B cell (primary cell): ENCODE measurements around the gene SPSB1. TPM values are rescaled to one million over a fixed set of nuclear protein-coding genes. Genes with fewer than 3 reads are reported as not detected.
A peak's percentile ranks its signal among the peaks of the same experiment; 100 is the strongest.

Experiments
- ATAC-seq: fragments of 200-7000 bp; cut with Tn5 transposase; one replicate; pipeline ENCODE4 v1.10.0; 2021; ENCODE audit warnings: low read depth, mild to moderate bottlenecking, moderate number of reproducible peaks, moderate library complexity
- CTCF ChIA-PET: fragments of 350-600 bp; sonication (Branson Sonifier 250); formaldehyde crosslinking; loops from one replicate; lab custom pipeline; 2021; ENCODE audit warnings: antibody characterized with exemption, inconsistent platforms; lab: Charles Lee
- POLR2A ChIA-PET: fragments of 350-600 bp; sonication (Branson Sonifier 250); formaldehyde crosslinking; loops from one replicate; lab custom pipeline; 2021; ENCODE audit warnings: antibody characterized with exemption; lab: Charles Lee
- DNase-seq: peaks from one replicate; pipeline ENCODE4 v3.0.0; 2013
- H2AFZ ChIP-seq: 2 replicates; pipeline ENCODE4 v1.6.1; 2012; ENCODE audit warnings: mild to moderate bottlenecking, low read depth, low read length; ENCODE audit not compliant: insufficient read depth, poor library complexity, severe bottlenecking
- H3K27ac ChIP-seq, 2 donors: 1 replicate in 1 of 2; 2 replicates in 1 of 2; pipeline ENCODE4 v1.5.1; 2012 to 2013; ENCODE audit warnings: low read length in 2 of 2, mild to moderate bottlenecking in 2 of 2, moderate library complexity in 1 of 2
- H3K27me3 ChIP-seq, 4 experiments: fragments of 200-600 bp in 1 of 4; sonication (generic) in 1 of 4; replicated peaks in 1 of 4; 1 replicate in 2 of 4; 2 replicates in 2 of 4; pipeline versions ENCODE4 v1.6.1 to v1.7.0; 2013 to 2016; ENCODE audit warnings: low read length in 3 of 4, mild to moderate bottlenecking in 2 of 4, mixed read lengths in 1 of 4, moderate library complexity in 1 of 4; ENCODE audit not compliant: insufficient read depth in 4 of 4, control insufficient read depth in 3 of 4; ENCODE audit errors: control extremely low read depth in 1 of 4
- H3K36me3 ChIP-seq, 2 experiments: replicated peaks in 1 of 2; 1 replicate in 1 of 2; 2 replicates in 1 of 2; pipeline versions ENCODE4 v1.6.1 to v1.7.1; 2013; ENCODE audit warnings: low read length in 1 of 2; ENCODE audit not compliant: insufficient read depth in 2 of 2, control insufficient read depth in 1 of 2; ENCODE audit errors: control extremely low read depth in 1 of 2, extremely low read depth in 1 of 2
- H3K4me1 ChIP-seq, 2 donors: fragments of 200-600 bp in 1 of 2; sonication (generic) in 1 of 2; 1 replicate in 1 of 2; 2 replicates in 1 of 2; pipeline versions ENCODE4 v1.5.1 to v1.6.1; 2013 to 2017; ENCODE audit warnings: low read length in 2 of 2; ENCODE audit not compliant: control insufficient read depth in 2 of 2, insufficient read depth in 2 of 2
- H3K4me2 ChIP-seq: replicated peaks from 2 replicates; pipeline ENCODE3; 2012; ENCODE audit warnings: mild to moderate bottlenecking, low read depth, low read length; ENCODE audit not compliant: poor library complexity, severe bottlenecking
- H3K4me3 ChIP-seq, 5 experiments: fragments of 200-600 bp in 1 of 5; sonication (generic) in 1 of 5; 1 replicate in 3 of 5; 2 replicates in 2 of 5; pipeline versions ENCODE4 v1.5.1 to v1.7.0; 2011 to 2016; ENCODE audit warnings: low read length in 4 of 5, mild to moderate bottlenecking in 4 of 5, low read depth in 2 of 5, control low read depth in 1 of 5, moderate library complexity in 1 of 5; ENCODE audit not compliant: insufficient read depth in 1 of 5; ENCODE audit errors: control extremely low read depth in 1 of 5, extremely low read depth in 1 of 5
- H3K79me2 ChIP-seq: fragments of 200-600 bp; sonication (generic); one replicate; pipeline ENCODE4 v1.6.0; 2016; ENCODE audit warnings: low read length; ENCODE audit not compliant: control insufficient read depth, insufficient read depth
- H3K9ac ChIP-seq: fragments of 200-600 bp; sonication (generic); 2 replicates; pipeline ENCODE4 v1.6.1; 2017; ENCODE audit warnings: mild to moderate bottlenecking, low read length, moderate library complexity
- H3K9me3 ChIP-seq, 3 donors: one replicate each; pipeline versions ENCODE4 v1.6.1 to v1.7.1; 2013; ENCODE audit warnings: low read length in 2 of 3; ENCODE audit not compliant: control insufficient read depth in 2 of 3, insufficient read depth in 1 of 3; ENCODE audit errors: control extremely low read depth in 1 of 3
- H4K20me1 ChIP-seq: 2 replicates; pipeline ENCODE4 v1.6.0; 2012; ENCODE audit warnings: mild to moderate bottlenecking, low read length; ENCODE audit not compliant: insufficient read depth, control insufficient read depth, poor library complexity, severe bottlenecking
- H3K27ac Mint-ChIP-seq: one replicate; pipeline ENCODE4 v1.8.0; 2021; ENCODE audit warnings: mixed read lengths
- H3K27me3 Mint-ChIP-seq: one replicate; pipeline ENCODE4 v1.8.0; 2021; ENCODE audit warnings: mixed read lengths
- H3K4me1 Mint-ChIP-seq: one replicate; pipeline ENCODE4 v1.8.0; 2021; ENCODE audit warnings: mixed read lengths
- H3K4me3 Mint-ChIP-seq: one replicate; pipeline ENCODE4 v1.8.0; 2021; ENCODE audit warnings: mixed read lengths
- H3K9me3 Mint-ChIP-seq: one replicate; pipeline ENCODE4 v1.8.0; 2022; ENCODE audit warnings: mixed read lengths; ENCODE audit not compliant: insufficient read depth
- CTCF ChIP-seq: fragments of 200-600 bp; IDR thresholded peaks from one replicate; pipeline ENCODE4 v1.8.0; 2022; ENCODE audit warnings: antibody characterized with exemption, mild to moderate bottlenecking
- EZH2 ChIP-seq: IDR thresholded peaks from 2 replicates; pipeline ENCODE4 v1.6.1; 2012; ENCODE audit warnings: borderline replicate concordance, low read depth, mild to moderate bottlenecking, moderate library complexity, low read length; ENCODE audit not compliant: insufficient read depth, poor library complexity, severe bottlenecking
- WGBS: methylation state at CpG from one replicate; pipeline ENCODE4 v1.1.5; 2013; ENCODE audit warnings: missing lambda C conversion rate; ENCODE audit not compliant: insufficient coverage; 5-methylcytosine and 5-hydroxymethylcytosine counted together
- intact Hi-C: fragments of 100-400 bp; cut with micrococcal nuclease; formaldehyde crosslinking; loops from one replicate; pipeline ENCODE4 v1.10.0; 2022
- polyA plus RNA-seq: library from polyadenylated mRNA; depleted of rRNA; stranded (reverse); fragments of >200 nt; gene quantifications from 2 replicates; pipeline ENCODE4 v1.2.3, GENCODE V29; 2012
- total RNA-seq, 2 donors: library from RNA; stranded (reverse); fragments of 120-200 nt in 1 of 2; gene quantifications; 1 replicate in 1 of 2; 2 replicates in 1 of 2; pipeline versions ENCODE4 v1.2.3 to v1.2.4, GENCODE V29; 2013 to 2022

SPSB1 gene
- total and polyA plus RNA-seq, 2 donors (not counting 1 experiment from before 2014, with no cell fraction given): 1.7 to 9.4 TPM

- peak overlapping the region; percentile 7 for H2AFZ ChIP-seq
- Mint-ChIP-seq H3K4me1 (peaks cover 37% of the 10 kb centered on the region), H3K4me3 (peak overlapping the region; percentile 13), H3K27ac (peak overlapping the region; percentile 69), H3K27me3 (no peaks in the 10 kb centered on the region), H3K9me3 (no peaks in the 10 kb centered on the region)
- H3K4me1 ChIP-seq: peaks cover 29 to 45% of the 10 kb centered on the region in 2 donors
- no peaks in the 10 kb centered on the region for H3K79me2 ChIP-seq
- DNase-seq (peak; percentile 48), ATAC-seq (peak; percentile 29)
- H3K9ac ChIP-seq: no peak overlapping the region
- ChIA-PET POLR2A (interaction anchor here (0.6 to 1.2 kb wide), 3 partner anchors 8 to 121 kb away, joined by 3 to 10 read pairs (median 7); no protein-coding TSS in a partner anchor), CTCF (interaction anchor here (0.7 to 1.2 kb wide), 3 partner anchors 16 to 379 kb away, joined by 3 to 4 read pairs (median 3); no protein-coding TSS in a partner anchor)
- H3K4me2 ChIP-seq: no peak overlapping the region
- WGBS: 10% methylated on average over 4 of the region's 7 CpGs
- H3K9me3 ChIP-seq: no peaks in the 10 kb centered on the region
- intact Hi-C loops: loop anchor here (5.0 kb wide), 2 partner anchors 119 to 216 kb away; partner anchors contain the start of gene SPSB1
- TF ChIP-seq EZH2 (no peak), CTCF (no peak)
- H3K27me3 ChIP-seq: no peaks in the 10 kb centered on the region
- H3K4me3 ChIP-seq: no peak overlapping the region
- peak overlapping the region in 1 of 2 donors; percentile 12 for H3K27ac ChIP-seq
- no peaks in the 10 kb centered on the region for H4K20me1 ChIP-seq
- no peaks in the 10 kb centered on the region for H3K36me3 ChIP-seq
These were observed 118.1 kb downstream of the SPSB1 start for GRCh38 chr1:9410737-9411297.
